Stimulated activated naive CD8-positive, alpha-beta T cell treated with anti-CD3 and anti-CD28 coated beads, Interleukin-15, Interleukin-2, amounts not matched to agents 100 U/mL and 50 U/mL, for 24 hours (primary cell): ENCODE results near the gene MOV10L1.
A peak's percentile ranks its signal among the peaks of the same experiment; 100 is the strongest.
"Not testable (repeated sequence)": the region's sequence is repeated elsewhere in the genome, so short reads cannot be mapped to it uniquely, and the experiment has no call there.

Source experiments
- ATAC-seq: fragments of 150-1000 bp; cut with Tn5 transposase; one replicate; pipeline ENCODE4 v1.10.0; 2021
- DNase-seq: peaks from one replicate; pipeline ENCODE4 v3.0.0; 2021

Gene MOV10L1

GRCh38 chr22:50204998-50205397 lies 115.2 kb downstream of the MOV10L1 start:
- DNase-seq, ATAC-seq: not testable (repeated sequence)

- ATAC-seq (no peak), DNase-seq (no peak)
Observed at GRCh38 chr22:50205781-50206569, 116.2 kb downstream of the MOV10L1 start.

- ATAC-seq (no peak), DNase-seq (no peak)
Observed at GRCh38 chr22:50206599-50206998, 116.8 kb downstream of the MOV10L1 start.

GRCh38 chr22:50207383-50208140 lies 117.8 kb downstream of the MOV10L1 start:
- no peak for ATAC-seq
- no peak for DNase-seq

- DNase-seq: no peak
- ATAC-seq: no peak
Observed at GRCh38 chr22:50208430-50208938, 118.7 kb downstream of the MOV10L1 start.

GRCh38 chr22:50208939-50209892 lies 119.4 kb downstream of the MOV10L1 start:
- DNase-seq: no peak
- ATAC-seq: peak; percentile 29

- peak; percentile 77 for DNase-seq
- peak; percentile 55 for ATAC-seq
Observed at GRCh38 chr22:50209893-50210292, 120.1 kb downstream of the MOV10L1 start.

- ATAC-seq (no peak), DNase-seq (no peak)
Observed at GRCh38 chr22:50210378-50211139, 120.8 kb downstream of the MOV10L1 start.

- no peak for DNase-seq
- ATAC-seq: no peak
Observed at GRCh38 chr22:50211147-50211546, 121.3 kb downstream of the MOV10L1 start.
